ENCODE results near the gene C2.

DNA sequence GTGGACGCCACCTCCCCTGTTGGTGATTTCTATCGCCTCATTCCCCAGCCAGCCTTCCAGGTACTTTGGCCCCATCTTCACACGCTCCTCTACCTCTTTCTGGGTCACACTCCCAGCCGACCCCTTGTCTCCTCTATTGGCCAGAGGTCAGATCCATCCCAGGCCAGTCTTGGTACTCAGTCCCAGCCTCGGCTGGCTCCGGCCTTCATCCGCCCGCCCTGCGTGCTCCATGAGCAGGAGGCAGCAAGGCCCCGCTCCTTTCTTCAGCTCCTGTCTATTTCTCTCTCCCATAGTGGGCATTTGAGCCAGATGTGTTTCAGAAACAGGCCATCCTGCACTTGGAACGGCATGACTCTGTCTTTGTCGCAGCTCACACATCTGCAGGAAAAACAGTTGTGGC is 34.1 kb downstream of the C2 start:
- TF ChIP-seq, protein P1, sequence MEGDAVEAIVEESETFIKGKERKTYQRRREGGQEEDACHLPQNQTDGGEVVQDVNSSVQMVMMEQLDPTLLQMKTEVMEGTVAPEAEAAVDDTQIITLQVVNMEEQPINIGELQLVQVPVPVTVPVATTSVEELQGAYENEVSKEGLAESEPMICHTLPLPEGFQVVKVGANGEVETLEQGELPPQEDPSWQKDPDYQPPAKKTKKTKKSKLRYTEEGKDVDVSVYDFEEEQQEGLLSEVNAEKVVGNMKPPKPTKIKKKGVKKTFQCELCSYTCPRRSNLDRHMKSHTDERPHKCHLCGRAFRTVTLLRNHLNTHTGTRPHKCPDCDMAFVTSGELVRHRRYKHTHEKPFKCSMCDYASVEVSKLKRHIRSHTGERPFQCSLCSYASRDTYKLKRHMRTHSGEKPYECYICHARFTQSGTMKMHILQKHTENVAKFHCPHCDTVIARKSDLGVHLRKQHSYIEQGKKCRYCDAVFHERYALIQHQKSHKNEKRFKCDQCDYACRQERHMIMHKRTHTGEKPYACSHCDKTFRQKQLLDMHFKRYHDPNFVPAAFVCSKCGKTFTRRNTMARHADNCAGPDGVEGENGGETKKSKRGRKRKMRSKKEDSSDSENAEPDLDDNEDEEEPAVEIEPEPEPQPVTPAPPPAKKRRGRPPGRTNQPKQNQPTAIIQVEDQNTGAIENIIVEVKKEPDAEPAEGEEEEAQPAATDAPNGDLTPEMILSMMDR (IDR thresholded peaks at IDR 0.05 in 8 of 11, conservative IDR thresholded peaks at IDR 0.05 in 3 of 11), result no peak
- TF ChIP-seq POLR2AphosphoS5 (IDR thresholded peaks at IDR 0.05) (no peak), POLR2A (IDR thresholded peaks at IDR 0.05) (no peak)
